Measurements from ENCODE around the gene SORBS1.

SORBS1 gene

GRCh38 chr10:95280637-95281036 lies 280.5 kb downstream of the SORBS1 start:
- H3K4me1 ChIP-seq (ENCODE audit: control insufficient read depth, insufficient read depth, low read length) = peaks cover 4% of the 10 kb centered on the region; the same call in 1 of the 2 replicates
- no peak overlapping the region for H3K27ac ChIP-seq (ENCODE audit: extremely low read depth, low read depth, low read length)
- H3K4me3 ChIP-seq (ENCODE audit: low read depth, low read length) = no peak overlapping the region
- POLR2A ChIA-PET = no interaction called here
- TF ChIP-seq ZBTB1 (tag by site-specific recombination; IDR thresholded peaks at IDR 0.05) = no peak
- TF ChIP-seq GLI2 (tag by site-specific recombination; IDR thresholded peaks at IDR 0.05; ENCODE audit: borderline replicate concordance, low read depth) = no peak
- no peak for TF ChIP-seq ZNF571 (tag by site-specific recombination; IDR thresholded peaks at IDR 0.05)
- TF ChIP-seq ZNF600 (tag by site-specific recombination; IDR thresholded peaks at IDR 0.05) = no peak
- TF ChIP-seq, protein P1, sequence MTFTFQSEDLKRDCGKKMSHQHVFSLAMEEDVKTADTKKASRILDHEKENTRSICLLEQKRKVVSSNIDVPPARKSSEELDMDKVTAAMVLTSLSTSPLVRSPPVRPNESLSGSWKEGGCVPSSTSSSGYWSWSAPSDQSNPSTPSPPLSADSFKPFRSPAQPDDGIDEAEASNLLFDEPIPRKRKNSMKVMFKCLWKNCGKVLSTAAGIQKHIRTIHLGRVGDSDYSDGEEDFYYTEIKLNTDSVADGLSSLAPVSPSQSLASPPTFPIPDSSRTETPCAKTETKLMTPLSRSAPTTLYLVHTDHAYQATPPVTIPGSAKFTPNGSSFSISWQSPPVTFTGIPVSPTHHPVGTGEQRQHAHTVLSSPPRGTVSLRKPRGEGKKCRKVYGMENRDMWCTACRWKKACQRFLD (tag by site-specific recombination; IDR thresholded peaks at IDR 0.05) = no peak
- no peak for TF ChIP-seq ZNF518A (tag by site-specific recombination; conservative IDR thresholded peaks at IDR 0.05; ENCODE audit: low read depth)
- TF ChIP-seq SCRT2 (tag by site-specific recombination; IDR thresholded peaks at IDR 0.05) = peak; percentile 74
- no peaks in the 10 kb centered on the region for H3K9me3 ChIP-seq (ENCODE audit: control insufficient read depth, insufficient read depth, low read depth, low read length)
- CTCF ChIA-PET = interaction anchor here (0.6 to 2.5 kb wide), 4 partner anchors 9 to 147 kb away, joined by 3 to 9 read pairs (median 4); no protein-coding TSS in a partner anchor
- no peaks in the 10 kb centered on the region for H3K36me3 ChIP-seq (ENCODE audit: control insufficient read depth in 2 of 2, insufficient read depth in 1 of 2, low read length in 2 of 2)

DNA sequence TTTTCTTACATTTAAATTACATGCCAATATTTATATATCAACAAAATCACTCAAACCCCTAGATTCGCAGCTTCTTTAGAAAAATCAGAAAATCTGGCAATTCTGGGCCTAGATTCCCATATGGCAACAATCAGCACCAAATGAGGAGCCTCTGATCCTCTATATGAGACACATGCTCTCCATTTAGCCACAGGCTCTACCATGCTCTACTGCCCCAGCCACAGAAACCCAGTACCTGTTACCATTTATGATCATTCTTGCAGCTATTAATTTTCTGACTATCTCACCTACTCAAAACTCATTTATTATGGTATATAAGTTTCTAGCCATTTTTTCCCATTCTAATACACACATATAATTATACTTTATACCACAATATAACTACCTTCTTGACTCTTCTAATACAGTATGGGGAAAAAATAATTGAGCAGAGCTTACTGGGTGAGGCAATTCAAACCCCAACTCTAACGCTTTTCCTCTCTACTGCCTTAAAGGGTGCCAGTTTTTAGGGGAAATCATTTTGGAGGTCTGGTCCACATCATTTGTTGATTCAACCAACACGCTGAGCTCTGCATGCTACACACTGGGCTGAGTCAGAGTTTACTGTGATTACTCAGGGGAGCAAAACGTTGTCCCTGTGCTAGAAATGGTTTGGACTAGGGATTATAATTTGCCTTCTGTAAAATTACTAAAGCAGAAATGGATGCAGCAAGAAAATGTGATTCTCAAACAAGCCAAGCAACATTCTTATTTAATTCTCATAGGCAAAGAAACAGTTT lies 281.9 kb downstream of the SORBS1 start:
- H3K4me3 ChIP-seq (ENCODE audit: low read depth, low read length) = no peak overlapping the region
- H3K9me3 ChIP-seq (ENCODE audit: control insufficient read depth, insufficient read depth, low read depth, low read length) = no peaks in the 10 kb centered on the region
- no peak overlapping the region for H3K27ac ChIP-seq (ENCODE audit: extremely low read depth, low read depth, low read length)
- CTCF ChIA-PET = interaction anchor here (0.6 to 2.9 kb wide), 3 partner anchors 9 to 36 kb away, joined by 3 to 9 read pairs (median 8); no protein-coding TSS in a partner anchor
- H3K36me3 ChIP-seq (ENCODE audit: control insufficient read depth in 2 of 2, insufficient read depth in 1 of 2, low read length in 2 of 2) = no peaks in the 10 kb centered on the region
- H3K4me1 ChIP-seq (ENCODE audit: control insufficient read depth, insufficient read depth, low read length) = peaks cover 4% of the 10 kb centered on the region; the same call in 1 of the 2 replicates
- POLR2A ChIA-PET = no interaction called here
- TF ChIP-seq ZNF600 (tag by site-specific recombination; IDR thresholded peaks at IDR 0.05) (peak; percentile 70), SP7 (tag by site-specific recombination; IDR thresholded peaks at IDR 0.05) (0 out of 2 replicates have a peak, but pooled peaks have one; percentile 38), PRDM10 (tag by site-specific recombination; IDR thresholded peaks at IDR 0.05) (peak; percentile 84), ZNF23 (tag by site-specific recombination; IDR thresholded peaks at IDR 0.05; ENCODE audit: borderline replicate concordance) (no peak)

All from HEK293 (cell line).